GM12801 (cell line): ENCODE data around the gene EIF4EBP3.

Experiments used
- TF ChIP-seq, protein P1 (sequence below): IDR thresholded peaks from one replicate; pipeline ENCODE4 v1.5.1; 2011; ENCODE audit warnings: control low read depth; ENCODE audit not compliant: insufficient read length; ENCODE audit errors: extremely low read depth

EIF4EBP3 gene

DNA sequence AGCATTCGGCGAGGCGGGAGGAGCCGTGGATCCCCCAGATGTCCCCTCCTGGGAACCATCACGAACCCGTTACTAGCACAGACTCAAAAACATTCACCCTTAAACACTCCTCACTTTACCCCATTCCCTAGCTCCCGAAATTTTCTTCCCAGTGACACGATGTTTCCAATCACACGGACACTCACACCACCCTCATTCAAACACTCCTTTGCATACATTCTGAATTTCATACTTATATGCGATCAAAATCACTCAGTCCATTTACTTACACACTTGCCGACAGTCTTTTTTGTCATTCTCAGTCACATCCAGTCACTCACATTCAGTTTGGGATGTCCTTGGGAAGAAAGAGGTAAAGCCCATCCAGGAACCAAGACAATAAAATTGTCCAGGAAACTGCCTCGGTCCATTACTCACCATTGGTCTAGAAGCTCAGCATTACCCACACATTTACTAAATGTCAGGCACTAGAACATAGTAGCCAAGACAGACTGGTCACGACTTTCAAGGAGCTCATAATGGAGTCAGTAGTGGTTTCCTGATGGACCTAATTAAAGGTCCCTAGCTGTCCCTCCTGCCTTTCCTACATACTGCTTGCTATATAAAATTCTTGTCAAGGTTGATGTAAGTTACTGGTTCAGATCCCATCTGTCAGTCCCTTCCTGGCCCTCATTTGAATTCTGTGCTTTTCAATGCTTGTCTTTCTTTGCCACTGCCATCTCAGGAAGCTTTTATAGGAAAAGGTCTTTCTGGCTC, 17.7 kb downstream of the EIF4EBP3 start:
- TF ChIP-seq, protein P1, sequence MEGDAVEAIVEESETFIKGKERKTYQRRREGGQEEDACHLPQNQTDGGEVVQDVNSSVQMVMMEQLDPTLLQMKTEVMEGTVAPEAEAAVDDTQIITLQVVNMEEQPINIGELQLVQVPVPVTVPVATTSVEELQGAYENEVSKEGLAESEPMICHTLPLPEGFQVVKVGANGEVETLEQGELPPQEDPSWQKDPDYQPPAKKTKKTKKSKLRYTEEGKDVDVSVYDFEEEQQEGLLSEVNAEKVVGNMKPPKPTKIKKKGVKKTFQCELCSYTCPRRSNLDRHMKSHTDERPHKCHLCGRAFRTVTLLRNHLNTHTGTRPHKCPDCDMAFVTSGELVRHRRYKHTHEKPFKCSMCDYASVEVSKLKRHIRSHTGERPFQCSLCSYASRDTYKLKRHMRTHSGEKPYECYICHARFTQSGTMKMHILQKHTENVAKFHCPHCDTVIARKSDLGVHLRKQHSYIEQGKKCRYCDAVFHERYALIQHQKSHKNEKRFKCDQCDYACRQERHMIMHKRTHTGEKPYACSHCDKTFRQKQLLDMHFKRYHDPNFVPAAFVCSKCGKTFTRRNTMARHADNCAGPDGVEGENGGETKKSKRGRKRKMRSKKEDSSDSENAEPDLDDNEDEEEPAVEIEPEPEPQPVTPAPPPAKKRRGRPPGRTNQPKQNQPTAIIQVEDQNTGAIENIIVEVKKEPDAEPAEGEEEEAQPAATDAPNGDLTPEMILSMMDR = no peak

GRCh38 chr5:140565780-140566095, 18.3 kb downstream of the EIF4EBP3 start:
- TF ChIP-seq, protein P1 = no peak

DNA sequence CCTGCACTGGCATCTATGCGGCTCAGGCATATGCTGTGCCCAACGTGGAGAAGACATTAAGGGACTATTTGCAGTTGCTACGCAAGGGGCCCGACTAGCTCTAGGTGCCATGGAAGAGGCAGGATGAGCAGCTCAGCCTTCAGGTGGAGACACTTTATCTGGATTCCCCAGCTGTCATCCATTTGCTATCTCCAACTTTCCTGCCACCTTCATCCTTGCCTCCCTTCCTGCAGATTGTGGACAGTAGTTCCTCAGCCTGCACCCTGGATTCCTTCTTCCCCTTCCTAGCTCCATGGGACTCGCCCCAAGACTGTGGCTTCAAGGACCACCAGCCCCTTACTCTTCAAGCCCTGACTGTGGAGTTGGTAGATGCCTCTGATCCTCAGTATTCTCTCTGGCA, 19.2 kb downstream of the EIF4EBP3 start:
- TF ChIP-seq, protein P1 = no peak

DNA sequence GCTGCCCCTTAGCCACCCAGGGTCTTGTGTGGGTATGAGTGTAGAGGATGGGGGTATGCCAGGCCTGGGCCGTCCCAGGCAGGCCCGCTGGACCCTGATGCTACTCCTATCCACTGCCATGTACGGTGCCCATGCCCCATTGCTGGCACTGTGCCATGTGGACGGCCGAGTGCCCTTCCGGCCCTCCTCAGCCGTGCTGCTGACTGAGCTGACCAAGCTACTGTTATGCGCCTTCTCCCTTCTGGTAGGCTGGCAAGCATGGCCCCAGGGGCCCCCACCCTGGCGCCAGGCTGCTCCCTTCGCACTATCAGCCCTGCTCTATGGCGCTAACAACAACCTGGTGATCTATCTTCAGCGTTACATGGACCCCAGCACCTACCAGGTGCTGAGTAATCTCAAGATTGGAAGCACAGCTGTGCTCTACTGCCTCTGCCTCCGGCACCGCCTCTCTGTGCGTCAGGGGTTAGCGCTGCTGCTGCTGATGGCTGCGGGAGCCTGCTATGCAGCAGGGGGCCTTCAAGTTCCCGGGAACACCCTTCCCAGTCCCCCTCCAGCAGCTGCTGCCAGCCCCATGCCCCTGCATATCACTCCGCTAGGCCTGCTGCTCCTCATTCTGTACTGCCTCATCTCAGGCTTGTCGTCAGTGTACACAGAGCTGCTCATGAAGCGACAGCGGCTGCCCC, 19.8 kb downstream of the EIF4EBP3 start:
- TF ChIP-seq, protein P1 = no peak

DNA sequence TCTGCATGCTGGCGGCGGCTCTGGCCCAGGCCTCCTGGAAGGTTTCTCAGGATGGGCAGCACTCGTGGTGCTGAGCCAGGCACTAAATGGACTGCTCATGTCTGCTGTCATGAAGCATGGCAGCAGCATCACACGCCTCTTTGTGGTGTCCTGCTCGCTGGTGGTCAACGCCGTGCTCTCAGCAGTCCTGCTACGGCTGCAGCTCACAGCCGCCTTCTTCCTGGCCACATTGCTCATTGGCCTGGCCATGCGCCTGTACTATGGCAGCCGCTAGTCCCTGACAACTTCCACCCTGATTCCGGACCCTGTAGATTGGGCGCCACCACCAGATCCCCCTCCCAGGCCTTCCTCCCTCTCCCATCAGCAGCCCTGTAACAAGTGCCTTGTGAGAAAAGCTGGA, 20.4 kb downstream of the EIF4EBP3 start:
- TF ChIP-seq, protein P1 = no peak

DNA sequence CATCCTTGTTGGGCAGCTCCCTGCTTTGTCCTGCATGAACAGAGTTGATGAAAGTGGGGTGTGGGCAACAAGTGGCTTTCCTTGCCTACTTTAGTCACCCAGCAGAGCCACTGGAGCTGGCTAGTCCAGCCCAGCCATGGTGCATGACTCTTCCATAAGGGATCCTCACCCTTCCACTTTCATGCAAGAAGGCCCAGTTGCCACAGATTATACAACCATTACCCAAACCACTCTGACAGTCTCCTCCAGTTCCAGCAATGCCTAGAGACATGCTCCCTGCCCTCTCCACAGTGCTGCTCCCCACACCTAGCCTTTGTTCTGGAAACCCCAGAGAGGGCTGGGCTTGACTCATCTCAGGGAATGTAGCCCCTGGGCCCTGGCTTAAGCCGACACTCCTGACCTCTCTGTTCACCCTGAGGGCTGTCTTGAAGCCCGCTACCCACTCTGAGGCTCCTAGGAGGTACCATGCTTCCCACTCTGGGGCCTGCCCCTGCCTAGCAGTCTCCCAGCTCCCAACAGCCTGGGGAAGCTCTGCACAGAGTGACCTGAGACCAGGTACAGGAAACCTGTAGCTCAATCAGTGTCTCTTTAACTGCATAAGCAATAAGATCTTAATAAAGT, 21.1 kb downstream of the EIF4EBP3 start:
- TF ChIP-seq, protein P1 = no peak

GRCh38 chr5:140569197-140569596, 21.7 kb downstream of the EIF4EBP3 start:
- TF ChIP-seq, protein P1 = no peak
